ENCODE results near the gene WNT5B. TPM values are rescaled to one million over a fixed set of nuclear protein-coding genes. Genes with fewer than 3 reads are reported as not detected.
A peak's percentile ranks its signal among the peaks of the same experiment; 100 is the strongest.
"Not testable (repeated sequence)": the region's sequence is repeated elsewhere in the genome, so short reads cannot be mapped to it uniquely, and the experiment has no call there.

WNT5B gene
- total RNA-seq, 4 donors from 2014 or later, result 0.17 to 2.5 (median 0.88) TPM

DNA sequence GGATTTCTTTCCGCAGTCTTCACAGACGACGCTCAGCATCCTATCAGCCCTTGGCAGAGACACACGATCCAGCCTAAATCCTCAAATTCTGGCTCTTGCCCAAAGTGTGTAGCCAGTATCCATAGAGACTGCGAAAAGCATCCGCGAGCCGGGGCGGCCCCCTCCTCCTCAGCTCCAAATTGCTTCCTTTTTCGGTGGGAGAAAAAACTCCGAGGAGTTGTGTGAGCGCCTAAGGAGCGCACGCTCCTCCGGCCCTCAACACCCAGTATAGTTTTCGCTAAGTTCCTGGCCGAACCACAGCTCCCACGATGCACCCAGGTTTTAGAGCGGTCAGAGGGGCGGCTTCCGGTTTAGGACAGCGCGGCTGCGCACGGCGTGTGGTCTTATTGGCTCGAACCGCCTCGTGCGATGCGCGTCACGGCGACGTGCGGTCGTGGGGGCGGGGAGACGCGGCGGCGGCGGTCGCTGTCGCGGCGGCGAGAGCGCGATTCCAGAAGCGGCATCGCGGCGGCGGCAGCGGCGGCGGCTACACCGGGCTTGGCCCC is 61.6 kb downstream of the WNT5B start, which contains the start of gene ADIPOR2:
ADIPOR2 (plus strand) TSS at position 493 of the 545 bp plus-strand sequence. CDS start 63,274 bp downstream, outside the sequence.
- Histone ChIP-seq H3K27me3 (no peaks in the 10 kb centered on the region), H3K27ac (peak within 1 kb of the TSS; percentile 96 to 97 (median 96)), H3K4me3 (peak within 1 kb of the TSS; percentile 86 to 98 (median 94)), H3K4me1 (peaks cover 27 to 33% of the 10 kb centered on the region in 2 donors), H3K9me3 (no peaks in the 10 kb centered on the region), H3K36me3 (no peaks in the 10 kb centered on the region)
- intact Hi-C loops (cut with DNase I; ENCODE audit: low total_unique reads), result loop anchor here (2.0 kb wide), 2 partner anchors 30 to 100 kb away; no protein-coding TSS in a partner anchor
- in situ Hi-C loops (cut with MboI; ENCODE audit: low sequenced_read_pairs in 4 of 4), result no loop called here
- TF ChIP-seq POLR2A (IDR thresholded peaks at IDR 0.05), result peak; percentile 78 to 88
- TF ChIP-seq, protein P1, sequence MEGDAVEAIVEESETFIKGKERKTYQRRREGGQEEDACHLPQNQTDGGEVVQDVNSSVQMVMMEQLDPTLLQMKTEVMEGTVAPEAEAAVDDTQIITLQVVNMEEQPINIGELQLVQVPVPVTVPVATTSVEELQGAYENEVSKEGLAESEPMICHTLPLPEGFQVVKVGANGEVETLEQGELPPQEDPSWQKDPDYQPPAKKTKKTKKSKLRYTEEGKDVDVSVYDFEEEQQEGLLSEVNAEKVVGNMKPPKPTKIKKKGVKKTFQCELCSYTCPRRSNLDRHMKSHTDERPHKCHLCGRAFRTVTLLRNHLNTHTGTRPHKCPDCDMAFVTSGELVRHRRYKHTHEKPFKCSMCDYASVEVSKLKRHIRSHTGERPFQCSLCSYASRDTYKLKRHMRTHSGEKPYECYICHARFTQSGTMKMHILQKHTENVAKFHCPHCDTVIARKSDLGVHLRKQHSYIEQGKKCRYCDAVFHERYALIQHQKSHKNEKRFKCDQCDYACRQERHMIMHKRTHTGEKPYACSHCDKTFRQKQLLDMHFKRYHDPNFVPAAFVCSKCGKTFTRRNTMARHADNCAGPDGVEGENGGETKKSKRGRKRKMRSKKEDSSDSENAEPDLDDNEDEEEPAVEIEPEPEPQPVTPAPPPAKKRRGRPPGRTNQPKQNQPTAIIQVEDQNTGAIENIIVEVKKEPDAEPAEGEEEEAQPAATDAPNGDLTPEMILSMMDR (IDR thresholded peaks at IDR 0.05 in 4 of 5, conservative IDR thresholded peaks at IDR 0.05 in 1 of 5), result no peak
- peak; percentile 92 to 93 for DNase-seq
- ATAC-seq, result peak; percentile 96 to 97

DNA sequence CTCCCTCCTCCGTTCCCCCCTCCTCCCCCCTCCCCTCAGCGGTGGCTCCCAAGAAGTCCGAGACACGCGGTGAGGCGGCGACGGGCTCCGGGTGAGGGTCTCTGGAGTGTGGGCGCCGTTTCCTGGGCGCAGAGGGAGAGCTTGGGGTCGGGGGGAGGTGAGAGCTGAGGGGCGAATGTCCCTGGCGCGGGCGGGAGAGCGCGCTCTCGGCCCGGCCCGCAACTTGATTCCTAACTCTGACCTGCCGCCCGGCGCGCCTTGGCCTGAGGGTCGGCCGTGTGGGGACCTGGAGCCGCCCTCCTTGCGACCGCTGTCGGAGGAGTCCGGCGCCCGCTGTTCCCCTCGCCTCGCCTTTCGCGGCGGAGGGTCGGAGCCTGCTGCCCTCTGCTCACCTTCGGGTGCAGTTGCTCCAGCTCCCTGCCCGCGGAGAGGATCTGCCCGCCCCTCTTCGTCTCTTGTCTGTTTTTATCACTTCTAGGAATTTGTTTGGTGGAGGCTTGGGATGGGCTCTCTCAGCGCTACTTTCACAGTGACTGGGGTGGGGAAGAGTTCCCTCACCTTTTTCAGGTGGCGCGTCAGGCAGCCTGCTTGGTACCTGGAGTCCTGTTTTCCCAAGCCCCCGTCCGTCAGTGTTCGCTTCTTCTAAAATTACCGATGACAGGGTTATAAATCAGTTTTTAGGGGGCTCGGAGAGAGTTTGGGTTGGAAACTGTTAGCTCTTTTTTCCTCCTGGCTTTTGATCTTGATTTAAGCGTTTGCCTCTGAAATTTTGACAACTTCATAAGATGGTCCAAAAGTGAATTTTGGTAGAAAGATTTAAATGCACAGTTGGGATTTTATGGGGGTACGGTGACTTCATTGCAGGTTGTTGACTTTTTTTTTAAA is 62.3 kb downstream of the WNT5B start:
- Histone ChIP-seq H3K9me3 (no peaks in the 10 kb centered on the region), H3K4me3 (peak overlapping the region; percentile 86 to 98 (median 94)), H3K4me1 (peaks cover 32 to 41% of the 10 kb centered on the region in 2 donors), H3K27ac (peak overlapping the region; percentile 96 to 97 (median 96)), H3K36me3 (no peaks in the 10 kb centered on the region), H3K27me3 (no peaks in the 10 kb centered on the region)
- no peak for TF ChIP-seq POLR2A (IDR thresholded peaks at IDR 0.05)
- TF ChIP-seq, protein P1 (IDR thresholded peaks at IDR 0.05 in 4 of 5, conservative IDR thresholded peaks at IDR 0.05 in 1 of 5), result peak in 1 of 5 experiments; percentile 17
- in situ Hi-C loops (cut with MboI; ENCODE audit: low sequenced_read_pairs in 4 of 4), result no loop called here
- intact Hi-C loops (cut with DNase I; ENCODE audit: low total_unique reads), result loop anchor here (2.0 kb wide), 2 partner anchors 31 to 99 kb away; no protein-coding TSS in a partner anchor
- peak in 1 of 2 donors; percentile 36 for DNase-seq
- peak; percentile 62 to 70 for ATAC-seq

DNA sequence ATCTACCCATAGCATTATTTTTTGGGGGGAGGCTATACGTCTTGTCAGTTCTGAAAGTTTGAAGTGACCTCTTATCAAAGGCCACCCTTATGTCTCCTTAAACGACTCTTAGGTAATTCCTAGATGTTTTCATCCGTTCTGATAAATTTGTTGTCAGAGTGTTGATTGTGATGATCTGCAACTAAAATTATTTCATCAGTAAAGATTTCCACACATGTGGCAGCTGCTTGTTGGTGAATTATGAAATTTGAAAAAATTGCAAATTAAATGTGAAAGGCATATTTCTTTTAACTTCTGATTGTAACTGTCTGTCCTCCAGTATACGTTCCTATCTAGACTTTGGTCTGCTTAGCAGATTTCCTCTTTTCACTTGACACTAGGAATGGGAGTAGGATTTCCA is 63.2 kb downstream of the WNT5B start:
- intact Hi-C loops (cut with DNase I; ENCODE audit: low total_unique reads), result no loop called here
- in situ Hi-C loops (cut with MboI; ENCODE audit: low sequenced_read_pairs in 4 of 4), result no loop called here
- Histone ChIP-seq H3K36me3 (no peaks in the 10 kb centered on the region), H3K4me3 (peak overlapping the region; percentile 86 to 98 (median 94)), H3K9me3 (no peaks in the 10 kb centered on the region), H3K27me3 (no peaks in the 10 kb centered on the region), H3K27ac (peak overlapping the region; percentile 96 to 97 (median 96)), H3K4me1 (peaks cover 40 to 49% of the 10 kb centered on the region in 2 donors)
- TF ChIP-seq, protein P1 (IDR thresholded peaks at IDR 0.05 in 4 of 5, conservative IDR thresholded peaks at IDR 0.05 in 1 of 5), result no peak
- TF ChIP-seq POLR2A (IDR thresholded peaks at IDR 0.05), result no peak
- DNase-seq, result no peak
- no peak for ATAC-seq

DNA sequence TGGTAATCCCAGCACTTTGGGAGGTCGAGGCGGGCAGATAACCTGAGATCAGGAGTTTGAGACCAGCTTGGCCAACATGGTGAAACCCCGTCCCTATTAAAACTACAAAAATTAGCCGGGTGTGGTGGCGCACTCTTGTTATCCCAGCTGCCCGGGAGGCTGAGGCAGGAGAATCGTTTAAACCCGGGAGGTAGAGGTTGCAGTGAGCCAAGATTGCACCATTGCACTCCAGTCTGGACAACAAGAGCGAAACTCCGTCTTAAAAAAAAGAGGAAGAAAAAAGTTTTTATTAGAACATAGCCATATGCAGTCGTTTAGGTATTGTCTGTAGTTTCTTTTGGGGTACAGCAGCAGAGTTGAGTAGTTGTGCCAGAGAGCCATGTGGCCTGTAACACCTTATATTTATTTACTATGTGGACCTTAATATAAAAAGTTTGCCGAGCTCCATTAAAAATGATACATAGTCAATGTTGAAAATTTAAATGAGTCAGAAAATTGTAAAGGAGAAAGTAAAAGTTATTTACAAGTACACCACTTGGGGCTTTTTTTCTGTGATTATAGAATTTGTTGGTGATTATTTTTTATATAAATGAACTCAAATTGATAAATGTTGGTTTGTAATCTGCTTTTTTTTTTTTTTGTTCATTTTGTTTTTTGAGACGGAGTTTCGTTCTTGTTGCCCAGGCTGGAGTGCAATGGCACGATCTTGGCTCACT is 64.0 kb downstream of the WNT5B start:
- Histone ChIP-seq H3K4me3 (peak overlapping the region in 2 of 4 donors; percentile 86 to 94), H3K9me3 (no peaks in the 10 kb centered on the region), H3K36me3 (no peaks in the 10 kb centered on the region), H3K27ac (peak overlapping the region in 3 of 4 donors; percentile 96 to 97 (median 96)), H3K4me1 (peaks cover 48 to 57% of the 10 kb centered on the region in 2 donors), H3K27me3 (no peaks in the 10 kb centered on the region)
- ATAC-seq, result no peak
- TF ChIP-seq, protein P1 (IDR thresholded peaks at IDR 0.05 in 4 of 5, conservative IDR thresholded peaks at IDR 0.05 in 1 of 5), result no peak
- no peak for TF ChIP-seq POLR2A (IDR thresholded peaks at IDR 0.05)
- no peak for DNase-seq
- intact Hi-C loops (cut with DNase I; ENCODE audit: low total_unique reads) (no loop called here), in situ Hi-C loops (cut with MboI; ENCODE audit: low sequenced_read_pairs in 4 of 4) (no loop called here)

DNA sequence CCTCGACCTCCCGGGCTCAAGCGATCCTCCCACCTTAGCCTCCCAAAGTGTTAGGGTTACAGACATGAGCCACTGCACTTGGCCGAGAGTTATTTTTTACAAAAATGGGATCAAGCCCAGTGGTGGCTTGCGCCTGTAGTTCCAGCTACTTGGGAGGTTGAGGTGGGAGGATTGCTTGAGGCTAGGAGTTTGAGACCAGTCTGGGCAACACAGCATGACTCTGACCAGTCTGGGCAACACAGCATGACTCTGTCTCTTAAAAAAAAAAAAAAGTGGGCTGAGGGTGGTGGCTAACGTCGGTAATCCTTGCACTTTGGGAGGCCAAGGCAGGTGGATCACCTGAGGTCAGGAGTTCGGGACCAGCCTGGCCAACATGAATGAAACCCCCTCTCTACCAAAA is 66.1 kb downstream of the WNT5B start:
- DNase-seq; H3K4me3 ChIP-seq; H3K27me3 ChIP-seq; in situ Hi-C loops (cut with MboI; ENCODE audit: low sequenced_read_pairs in 4 of 4); H3K27ac ChIP-seq; H3K36me3 ChIP-seq; ATAC-seq; intact Hi-C loops (cut with DNase I; ENCODE audit: low total_unique reads); H3K9me3 ChIP-seq: not testable (repeated sequence)
- H3K4me1 ChIP-seq, result peaks cover 45 to 60% of the 10 kb centered on the region in 2 donors
